Measurements from ENCODE around the gene IZUMO2.
"Not testable (repeated sequence)": the region's sequence is repeated elsewhere in the genome, so short reads cannot be mapped to it uniquely, and the experiment has no call there.

Gene IZUMO2

DNA sequence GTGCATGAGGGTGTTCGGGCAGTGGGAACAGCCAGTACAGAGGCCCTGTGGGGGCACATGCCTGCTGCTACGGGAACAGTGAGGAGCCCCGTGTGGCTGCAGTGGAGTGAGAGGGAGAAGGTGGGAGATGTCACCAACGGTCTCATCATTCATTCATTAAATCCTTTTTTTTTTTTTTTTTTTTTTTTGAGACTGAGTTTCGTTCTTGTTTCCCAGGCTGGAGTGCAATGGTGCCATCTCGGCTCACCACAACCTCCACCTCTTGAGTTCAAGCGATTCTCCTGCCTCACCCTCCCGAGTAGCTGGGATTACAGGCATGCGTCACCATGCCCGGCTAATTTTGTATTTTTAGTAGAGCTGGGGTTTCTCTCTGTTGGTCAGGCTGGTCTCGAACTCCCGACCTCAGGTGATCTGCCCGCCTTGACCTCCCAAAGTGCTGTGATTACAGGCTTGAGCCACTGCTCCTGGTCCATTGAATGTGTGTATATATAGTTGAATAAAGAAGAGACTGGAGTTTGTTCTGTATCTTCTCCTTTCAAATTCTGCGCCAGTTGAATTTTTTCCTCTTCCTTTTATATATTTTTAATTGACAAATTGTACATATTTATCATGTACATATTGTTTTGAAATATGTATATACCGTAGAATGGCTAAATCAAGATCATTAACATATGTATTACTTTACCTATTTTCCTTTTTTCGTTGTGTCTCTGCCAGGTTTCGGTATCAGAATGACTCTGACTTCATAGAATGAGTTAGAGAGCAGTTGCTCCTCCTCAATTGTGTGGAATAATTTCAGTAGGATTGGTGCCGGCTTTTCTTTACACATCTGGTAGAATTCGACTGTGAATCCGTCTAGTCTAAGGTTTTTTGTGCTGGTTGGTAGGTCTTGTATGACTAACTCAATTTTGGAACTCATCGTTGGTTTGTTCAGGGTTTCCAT, 28.0 kb downstream of the IZUMO2 start:
- DNase-seq = not testable (repeated sequence)

DNA sequence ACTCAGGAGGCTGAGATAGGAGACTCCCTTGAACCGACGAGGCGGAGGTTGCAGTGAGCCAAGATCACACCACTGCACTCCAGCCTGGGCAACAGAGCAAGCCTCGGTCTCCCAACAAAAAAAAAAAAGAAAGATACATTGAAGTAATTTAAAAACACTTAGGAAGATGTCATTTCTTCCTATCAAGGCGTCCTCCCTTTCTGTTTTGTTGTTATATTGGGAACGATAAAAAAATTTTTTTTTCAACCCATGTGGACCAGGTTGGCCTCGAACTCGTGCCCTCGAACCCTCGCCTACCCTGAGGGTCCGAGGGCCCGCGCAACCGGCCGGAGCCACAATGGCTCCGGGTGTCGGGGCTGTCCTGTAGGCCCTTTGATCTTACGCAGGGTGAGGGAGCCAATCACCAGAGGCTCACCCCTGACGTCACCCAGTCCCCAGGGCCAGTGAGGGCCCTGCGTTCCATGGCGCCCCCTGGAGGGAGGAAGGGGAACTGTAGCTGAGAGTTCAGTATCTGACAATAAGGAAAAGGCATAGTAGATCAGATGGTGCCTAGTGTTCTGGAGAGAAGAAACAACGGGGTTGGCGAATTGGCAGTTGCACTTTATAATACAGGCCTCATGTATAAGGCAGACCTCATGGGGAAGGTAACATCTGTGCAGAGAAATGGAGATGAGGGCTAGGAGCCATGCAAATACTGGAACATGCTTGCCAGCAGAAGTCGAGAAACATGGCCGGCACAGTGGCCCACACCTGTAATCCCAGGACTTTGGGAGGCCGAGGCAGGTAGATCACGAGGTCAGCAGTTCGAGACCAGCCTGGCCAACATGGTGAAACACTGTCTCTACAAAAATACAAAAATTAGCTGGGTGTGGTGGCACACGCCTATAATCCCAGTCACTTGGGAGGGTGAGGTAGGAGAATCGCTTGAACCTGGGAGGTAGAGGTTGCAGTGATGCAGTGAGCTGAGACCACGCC, 29.3 kb downstream of the IZUMO2 start:
- not testable (repeated sequence) for DNase-seq

DNA sequence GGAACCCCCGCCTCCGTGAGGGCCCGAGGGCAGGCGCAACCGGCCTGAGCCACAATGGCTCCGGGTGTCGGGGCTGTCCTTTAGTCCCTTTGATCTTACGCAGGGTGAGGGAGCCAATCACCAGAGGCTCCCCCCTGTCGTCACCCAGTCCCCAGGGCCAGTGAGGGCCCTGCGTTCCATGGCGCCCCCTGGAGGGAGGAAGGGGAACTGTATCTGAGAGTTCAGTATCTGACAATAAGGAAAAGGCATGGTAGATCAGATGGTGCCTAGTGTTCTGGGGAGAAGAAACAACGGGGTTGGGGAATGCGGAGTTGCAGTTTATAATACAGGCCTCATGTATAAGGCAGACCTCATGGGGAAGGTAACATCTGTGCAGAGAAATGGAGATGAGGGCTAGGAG, 59.1 kb downstream of the IZUMO2 start:
- DNase-seq = not testable (repeated sequence)

DNA sequence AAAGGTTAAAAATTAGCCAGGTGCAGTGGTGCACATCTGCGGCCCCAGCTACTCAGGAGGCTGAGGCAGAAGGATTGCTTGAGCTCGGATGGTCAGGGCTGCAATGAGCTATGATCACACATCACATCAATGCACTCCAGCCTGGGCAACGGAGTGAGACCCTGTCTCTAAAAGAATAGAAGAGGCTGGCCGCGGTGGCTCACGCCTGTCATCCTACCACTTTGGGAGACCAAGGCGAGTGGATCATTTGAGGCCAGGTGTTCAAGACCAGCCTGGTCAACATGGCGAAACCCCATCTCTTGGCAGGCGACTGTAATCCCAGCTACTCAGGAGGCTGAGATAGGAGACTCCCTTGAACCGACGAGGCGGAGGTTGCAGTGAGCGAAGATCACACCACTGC, 59.7 kb downstream of the IZUMO2 start:
- not testable (repeated sequence) for DNase-seq

All from NCI-H2171 (cell line).